IMR-90 (cell line): ENCODE measurements around the gene ACTN2.

ENCODE experiments used
- BHLHE40 ChIP-seq: fragments of 150-350 bp; IDR thresholded peaks from 2 replicates; pipeline ENCODE4 v1.6.1; 2016; ENCODE audit warnings: mild to moderate bottlenecking, low read depth, low read length
- CHD1 ChIP-seq: IDR thresholded peaks from 2 replicates; pipeline ENCODE4 v1.6.1; 2012; ENCODE audit warnings: low read depth, low read length, improper control_type of control experiment
- MAFK ChIP-seq: IDR thresholded peaks from 2 replicates; pipeline ENCODE4 v1.6.1; 2012; ENCODE audit warnings: low read depth, low read length, improper control_type of control experiment
- MAZ ChIP-seq: IDR thresholded peaks from 2 replicates; pipeline ENCODE4 v1.6.1; 2012; ENCODE audit warnings: low read depth, mild to moderate bottlenecking, low read length, improper control_type of control experiment, moderate library complexity, borderline replicate concordance
- MXI1 ChIP-seq: IDR thresholded peaks from 2 replicates; pipeline ENCODE4 v1.6.1; 2012; ENCODE audit warnings: low read depth, mild to moderate bottlenecking, low read length, moderate library complexity, borderline replicate concordance
- NFE2L2 ChIP-seq: fragments of 150-350 bp; IDR thresholded peaks from 2 replicates; pipeline ENCODE4 v1.6.1; 2016; ENCODE audit warnings: low read depth, mild to moderate bottlenecking, low read length
- POLR2A ChIP-seq: IDR thresholded peaks from 2 replicates; pipeline ENCODE4 v1.6.1; 2012; ENCODE audit warnings: mild to moderate bottlenecking, low read depth, low read length
- RAD21 ChIP-seq: IDR thresholded peaks from 2 replicates; pipeline ENCODE4 v1.6.1; 2012; ENCODE audit warnings: low read length, improper control_type of control experiment
- RCOR1 ChIP-seq: IDR thresholded peaks from 2 replicates; pipeline ENCODE4 v1.6.1; 2012; ENCODE audit warnings: mild to moderate bottlenecking, low read length, improper control_type of control experiment; ENCODE audit not compliant: insufficient replicate concordance
- RFX5 ChIP-seq: IDR thresholded peaks from 2 replicates; pipeline ENCODE4 v1.8.0; 2012; ENCODE audit warnings: low read depth, mild to moderate bottlenecking, low read length, moderate library complexity
- SMC3 ChIP-seq: fragments of 150-350 bp; IDR thresholded peaks from 2 replicates; pipeline ENCODE4 v1.6.1; 2016; ENCODE audit warnings: low read depth, mild to moderate bottlenecking, antibody characterized with exemption, low read length, moderate library complexity
- TF ChIP-seq, protein P1 (sequence below): conservative IDR thresholded peaks from 2 replicates; pipeline ENCODE4 v1.5.1; 2012; ENCODE audit warnings: mild to moderate bottlenecking, low read depth, low read length, improper control_type of control experiment
- TF ChIP-seq, protein P2 (sequence below): fragments of 150-350 bp; IDR thresholded peaks from 2 replicates; pipeline ENCODE4 v1.6.1; 2017; ENCODE audit warnings: mild to moderate bottlenecking, antibody characterized with exemption, low read length, low read depth

DNA sequence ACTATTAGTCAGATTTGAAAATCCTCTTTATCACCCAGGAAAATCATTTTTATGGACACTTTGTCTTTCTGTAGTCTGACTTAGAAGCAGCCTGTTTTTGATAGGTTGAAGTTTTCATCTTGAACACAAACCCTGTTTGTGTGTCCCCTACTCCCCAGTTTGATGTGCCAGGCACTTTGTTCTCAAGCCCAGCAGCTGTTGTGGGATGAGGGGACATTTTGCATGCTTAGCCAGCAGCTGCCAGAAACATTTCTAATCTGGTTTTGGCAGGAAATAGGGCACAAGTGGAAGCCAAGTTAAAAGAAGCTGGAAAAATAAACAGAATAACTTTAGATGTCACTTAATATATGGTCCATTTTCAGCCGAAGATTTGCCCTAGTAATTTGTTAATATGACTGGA lies 29.9 kb downstream of the ACTN2 start:
- TF ChIP-seq, protein P1, sequence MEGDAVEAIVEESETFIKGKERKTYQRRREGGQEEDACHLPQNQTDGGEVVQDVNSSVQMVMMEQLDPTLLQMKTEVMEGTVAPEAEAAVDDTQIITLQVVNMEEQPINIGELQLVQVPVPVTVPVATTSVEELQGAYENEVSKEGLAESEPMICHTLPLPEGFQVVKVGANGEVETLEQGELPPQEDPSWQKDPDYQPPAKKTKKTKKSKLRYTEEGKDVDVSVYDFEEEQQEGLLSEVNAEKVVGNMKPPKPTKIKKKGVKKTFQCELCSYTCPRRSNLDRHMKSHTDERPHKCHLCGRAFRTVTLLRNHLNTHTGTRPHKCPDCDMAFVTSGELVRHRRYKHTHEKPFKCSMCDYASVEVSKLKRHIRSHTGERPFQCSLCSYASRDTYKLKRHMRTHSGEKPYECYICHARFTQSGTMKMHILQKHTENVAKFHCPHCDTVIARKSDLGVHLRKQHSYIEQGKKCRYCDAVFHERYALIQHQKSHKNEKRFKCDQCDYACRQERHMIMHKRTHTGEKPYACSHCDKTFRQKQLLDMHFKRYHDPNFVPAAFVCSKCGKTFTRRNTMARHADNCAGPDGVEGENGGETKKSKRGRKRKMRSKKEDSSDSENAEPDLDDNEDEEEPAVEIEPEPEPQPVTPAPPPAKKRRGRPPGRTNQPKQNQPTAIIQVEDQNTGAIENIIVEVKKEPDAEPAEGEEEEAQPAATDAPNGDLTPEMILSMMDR = no peak
- TF ChIP-seq CHD1 (no peak), NFE2L2 (no peak), MAFK (no peak), POLR2A (no peak), SMC3 (no peak), MXI1 (no peak), BHLHE40 (no peak), RAD21 (no peak), MAZ (no peak), RFX5 (no peak), RCOR1 (no peak)
- TF ChIP-seq, protein P2, sequence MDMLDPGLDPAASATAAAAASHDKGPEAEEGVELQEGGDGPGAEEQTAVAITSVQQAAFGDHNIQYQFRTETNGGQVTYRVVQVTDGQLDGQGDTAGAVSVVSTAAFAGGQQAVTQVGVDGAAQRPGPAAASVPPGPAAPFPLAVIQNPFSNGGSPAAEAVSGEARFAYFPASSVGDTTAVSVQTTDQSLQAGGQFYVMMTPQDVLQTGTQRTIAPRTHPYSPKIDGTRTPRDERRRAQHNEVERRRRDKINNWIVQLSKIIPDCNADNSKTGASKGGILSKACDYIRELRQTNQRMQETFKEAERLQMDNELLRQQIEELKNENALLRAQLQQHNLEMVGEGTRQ = no peak
